GM18867 (cell line): Measurements from ENCODE around the gene ACVR1C.
"Not testable (repeated sequence)": the region's sequence is repeated elsewhere in the genome, so short reads cannot be mapped to it uniquely, and the experiment has no call there.

ENCODE experiments used
- ATAC-seq: cut with Tn5 transposase; IDR thresholded peaks from one replicate; pipeline ENCODE4 v1.9.1; 2021; ENCODE audit warnings: mild to moderate bottlenecking, moderate library complexity; ENCODE audit not compliant: unreplicated experiment

Gene ACVR1C

DNA sequence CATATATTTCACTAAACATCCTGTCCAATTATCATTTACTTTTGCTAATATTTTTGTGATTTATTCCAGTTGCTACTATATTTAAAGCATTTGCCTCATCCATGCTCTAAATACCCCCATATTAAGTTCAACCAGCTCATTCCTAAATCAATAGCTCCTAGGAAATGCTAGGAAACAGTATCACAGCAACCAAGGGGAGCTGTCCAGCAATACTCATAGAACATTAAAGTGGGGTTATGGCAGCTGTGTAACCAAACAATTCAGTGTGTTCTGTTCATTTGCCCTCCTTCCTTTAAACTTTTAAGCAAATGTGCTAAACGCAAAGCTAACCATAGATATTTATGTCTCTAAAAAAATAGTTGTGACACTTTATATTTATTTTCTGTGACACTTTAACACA, 41.1 kb downstream of the ACVR1C start:
- no peak for ATAC-seq

DNA sequence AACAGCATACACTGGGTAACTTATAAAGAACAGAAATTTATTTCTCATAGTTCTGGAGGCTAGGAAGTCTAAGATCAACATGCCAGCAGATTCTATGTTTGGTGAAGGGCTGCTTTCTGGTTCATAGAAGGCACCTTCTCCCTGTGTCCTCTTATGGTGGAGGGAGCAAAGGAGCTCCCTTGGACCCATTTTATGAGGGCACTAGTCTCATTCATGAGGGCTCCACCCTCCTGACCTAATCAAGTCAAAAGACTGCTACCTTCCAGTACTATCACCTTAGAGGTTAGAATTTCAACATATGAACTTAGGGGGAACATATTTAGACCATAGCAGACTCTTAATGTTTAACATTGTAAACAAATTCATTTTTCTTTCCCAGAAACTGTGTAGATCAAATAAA, 54.5 kb downstream of the ACVR1C start:
- no peak for ATAC-seq

DNA sequence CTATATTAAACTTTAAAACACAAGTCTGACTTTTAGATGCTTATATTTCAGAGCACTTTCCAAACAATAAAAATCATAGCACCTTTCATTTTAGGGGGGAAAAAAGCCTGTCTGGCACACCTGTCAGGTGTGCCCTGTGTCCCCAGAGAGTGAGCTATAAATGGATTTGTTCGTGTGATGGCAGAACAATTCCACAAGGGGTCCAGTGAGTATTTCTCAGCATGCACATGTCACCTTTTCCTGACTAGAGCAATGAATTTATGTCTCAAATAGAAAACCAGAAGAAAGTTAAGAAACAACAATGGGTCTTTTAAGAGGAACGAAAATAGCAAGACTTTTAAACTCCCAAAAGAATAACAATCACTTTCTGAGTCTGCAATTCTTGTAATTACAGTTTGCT, 55.9 kb downstream of the ACVR1C start:
- ATAC-seq, result peak; percentile 70

DNA sequence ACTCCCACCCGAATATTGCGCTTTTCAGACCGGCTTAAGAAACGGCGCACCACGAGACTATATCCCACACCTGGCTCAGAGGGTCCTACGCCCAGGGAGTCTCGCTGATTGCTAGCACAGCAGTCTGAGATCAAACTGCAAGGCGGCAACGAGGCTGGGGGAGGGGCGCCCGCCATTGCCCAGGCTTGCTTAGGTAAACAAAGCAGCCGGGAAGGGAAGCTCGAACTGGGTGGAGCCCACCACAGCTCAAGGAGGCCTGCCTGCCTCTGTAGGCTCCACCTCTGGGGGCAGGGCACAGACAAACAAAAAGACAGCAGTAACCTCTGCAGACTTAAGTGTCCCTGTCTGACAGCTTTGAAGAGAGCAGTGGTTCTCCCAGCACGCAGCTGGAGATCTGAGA, 62.0 kb downstream of the ACVR1C start:
- not testable (repeated sequence) for ATAC-seq

DNA sequence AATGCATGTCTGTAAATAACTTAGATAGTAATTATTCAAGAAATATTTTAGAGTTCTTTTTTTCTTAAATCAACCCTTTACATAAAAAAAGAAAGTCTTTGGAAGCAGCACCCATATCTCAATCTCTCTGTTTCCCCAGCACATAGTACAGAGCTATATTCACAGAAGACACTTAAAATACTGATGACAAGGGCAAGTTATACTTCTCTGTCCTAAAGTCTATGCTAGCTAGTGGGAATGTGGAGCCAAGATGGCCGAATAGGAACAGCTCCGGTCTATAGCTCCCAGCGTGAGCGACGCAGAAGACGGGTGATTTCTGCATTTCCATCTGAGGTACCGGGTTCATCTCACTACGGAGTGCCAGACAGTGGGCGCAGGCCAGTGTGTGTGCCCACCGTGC, 62.6 kb downstream of the ACVR1C start:
- ATAC-seq, result not testable (repeated sequence)

DNA sequence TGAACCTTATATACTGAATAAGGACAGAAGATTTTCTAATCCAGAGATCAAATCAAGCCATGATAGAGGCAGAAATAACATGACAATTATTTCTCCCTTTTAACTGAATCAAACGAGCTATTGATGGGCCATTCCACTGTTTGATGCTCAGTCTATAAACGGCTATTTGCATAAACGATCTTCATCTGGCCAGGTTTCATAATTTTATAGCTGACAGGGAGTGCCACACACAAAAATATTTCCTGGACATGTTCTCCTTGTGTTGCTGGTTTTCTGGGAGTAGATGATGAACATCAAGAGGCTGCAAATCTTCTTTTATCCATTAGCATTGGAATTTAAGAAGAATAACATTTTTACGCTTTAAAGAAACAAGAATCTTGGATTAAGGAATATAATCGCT, 63.1 kb downstream of the ACVR1C start:
- ATAC-seq, result no peak

DNA sequence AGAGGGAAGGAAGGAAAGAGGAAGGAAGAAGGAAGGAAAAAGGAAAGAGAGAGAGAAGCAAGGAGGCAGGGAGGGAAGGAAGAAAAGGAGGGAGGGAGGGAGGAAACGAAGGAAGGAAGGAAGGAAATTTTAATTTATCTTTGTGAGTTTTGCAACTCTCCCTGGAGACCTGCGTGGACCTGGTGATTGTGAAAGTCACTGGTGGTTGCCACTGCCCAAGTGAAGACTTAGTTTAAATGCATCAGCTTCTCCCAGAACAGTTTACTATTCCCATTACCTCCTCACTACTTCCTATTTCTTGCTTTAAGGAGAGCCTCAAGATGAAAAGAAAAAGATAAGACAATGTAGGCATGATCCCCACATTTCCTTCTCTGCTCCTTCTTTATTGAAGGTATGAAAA, 68.8 kb downstream of the ACVR1C start:
- no peak for ATAC-seq

DNA sequence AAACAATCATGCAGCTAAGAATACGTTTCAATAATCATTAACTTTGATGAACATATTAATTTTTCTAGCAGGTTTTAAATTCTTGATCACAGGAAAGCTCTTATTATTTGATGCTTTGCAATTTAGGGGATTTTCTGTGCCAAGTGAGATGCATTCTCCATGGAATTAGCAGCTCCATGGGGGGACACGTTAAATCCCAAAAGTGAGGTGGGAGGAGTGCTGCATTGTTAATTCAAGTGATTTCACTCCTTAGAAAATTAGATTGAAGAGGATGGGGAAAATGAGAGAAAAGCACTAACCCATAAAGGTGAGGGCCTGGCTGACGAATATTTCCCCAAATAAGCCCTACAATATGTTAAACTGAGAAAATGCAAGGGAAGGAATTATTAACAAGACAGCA, 69.2 kb downstream of the ACVR1C start:
- no peak for ATAC-seq

DNA sequence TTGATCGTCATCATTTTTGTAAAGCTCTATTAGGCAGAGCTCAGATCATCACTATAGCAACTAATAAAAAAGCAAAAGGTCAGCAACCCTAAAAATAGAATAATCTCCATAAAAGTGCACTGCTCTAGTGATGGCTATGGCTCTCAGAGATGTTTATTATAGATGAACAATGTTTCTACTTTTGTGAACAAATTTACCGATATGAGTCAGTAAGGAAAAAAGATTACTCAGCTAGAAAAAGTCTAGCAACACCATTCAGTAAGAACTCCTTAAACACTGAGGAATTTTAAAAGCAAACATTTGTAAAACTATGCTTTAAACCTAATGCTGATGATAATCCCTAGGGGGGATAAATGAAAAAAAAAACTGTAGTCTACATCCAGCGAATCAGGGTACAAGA, 69.6 kb downstream of the ACVR1C start:
- no peak for ATAC-seq

DNA sequence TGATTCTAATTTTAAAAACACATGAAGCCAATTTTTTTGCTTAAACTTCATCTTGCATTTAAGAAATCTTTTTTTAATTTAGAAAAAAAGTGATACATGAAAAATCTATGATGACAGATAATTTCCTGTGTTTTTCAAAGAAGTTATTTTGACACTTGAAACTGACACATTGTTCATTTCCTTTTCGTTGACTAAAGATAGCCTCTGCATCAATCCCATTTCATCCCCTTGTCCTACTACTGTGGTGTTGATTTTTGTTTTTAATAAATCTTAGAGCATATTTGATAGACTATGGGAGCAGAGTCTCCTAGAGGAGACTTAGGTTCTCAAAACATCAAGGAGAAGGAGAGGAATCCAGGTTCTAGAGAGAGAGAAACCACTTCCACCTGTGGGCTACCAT, 70.9 kb downstream of the ACVR1C start:
- ATAC-seq, result no peak

DNA sequence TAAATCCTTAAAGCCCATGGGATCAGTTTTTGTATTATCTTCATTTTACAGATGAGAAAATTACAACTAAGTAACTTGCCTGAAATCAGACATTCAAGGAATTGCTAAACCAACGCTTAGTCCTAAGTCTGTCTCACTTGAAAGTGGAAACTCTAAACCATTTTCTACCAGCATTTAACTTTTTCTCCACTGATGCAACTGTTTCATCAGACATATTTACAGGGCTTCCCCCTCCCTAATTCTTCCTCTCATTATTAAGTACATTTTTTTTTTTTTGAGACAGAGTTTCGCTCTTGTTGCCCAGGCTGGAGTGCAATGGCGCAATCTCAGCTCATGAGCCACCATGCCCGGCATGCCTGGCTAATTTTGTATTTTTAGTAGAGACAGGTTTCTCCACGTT, 88.6 kb downstream of the ACVR1C start:
- no peak for ATAC-seq

DNA sequence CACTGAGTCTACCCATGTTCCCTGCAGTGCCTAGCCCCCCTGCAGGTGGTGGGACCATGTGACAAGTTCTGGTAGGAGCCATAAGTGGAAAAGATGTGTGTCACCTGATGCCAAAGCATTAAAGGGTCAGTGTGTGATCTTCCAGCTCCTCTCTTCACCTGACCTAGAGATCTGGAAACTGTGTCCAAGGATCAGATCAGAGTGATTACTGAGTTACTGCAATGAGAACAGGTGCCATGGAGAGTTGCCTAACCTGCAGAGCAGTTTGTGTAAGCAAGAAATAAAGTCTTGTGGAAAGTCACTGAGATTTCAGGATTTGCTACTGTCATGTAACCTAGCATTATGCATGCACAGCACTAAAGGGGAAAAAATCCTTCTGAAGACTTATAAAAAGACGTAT, 90.6 kb downstream of the ACVR1C start:
- no peak for ATAC-seq

DNA sequence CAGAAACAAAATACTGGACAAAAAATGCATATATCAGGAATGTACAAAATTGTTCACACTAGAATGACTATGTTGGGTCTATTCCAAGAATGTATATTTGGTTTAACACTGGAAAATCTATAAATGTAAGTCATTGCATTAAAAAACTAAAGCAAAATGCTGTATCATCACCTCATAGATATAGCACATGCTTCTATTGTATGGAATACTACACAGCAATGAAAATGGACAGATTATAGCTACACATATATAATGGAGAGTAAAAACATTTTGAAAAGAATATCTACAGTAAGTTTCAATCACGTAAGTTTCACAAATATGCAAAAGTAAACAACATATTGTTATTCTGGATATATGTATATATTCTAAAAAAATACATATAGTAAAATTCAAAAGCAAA, 91.8 kb downstream of the ACVR1C start:
- ATAC-seq, result no peak

DNA sequence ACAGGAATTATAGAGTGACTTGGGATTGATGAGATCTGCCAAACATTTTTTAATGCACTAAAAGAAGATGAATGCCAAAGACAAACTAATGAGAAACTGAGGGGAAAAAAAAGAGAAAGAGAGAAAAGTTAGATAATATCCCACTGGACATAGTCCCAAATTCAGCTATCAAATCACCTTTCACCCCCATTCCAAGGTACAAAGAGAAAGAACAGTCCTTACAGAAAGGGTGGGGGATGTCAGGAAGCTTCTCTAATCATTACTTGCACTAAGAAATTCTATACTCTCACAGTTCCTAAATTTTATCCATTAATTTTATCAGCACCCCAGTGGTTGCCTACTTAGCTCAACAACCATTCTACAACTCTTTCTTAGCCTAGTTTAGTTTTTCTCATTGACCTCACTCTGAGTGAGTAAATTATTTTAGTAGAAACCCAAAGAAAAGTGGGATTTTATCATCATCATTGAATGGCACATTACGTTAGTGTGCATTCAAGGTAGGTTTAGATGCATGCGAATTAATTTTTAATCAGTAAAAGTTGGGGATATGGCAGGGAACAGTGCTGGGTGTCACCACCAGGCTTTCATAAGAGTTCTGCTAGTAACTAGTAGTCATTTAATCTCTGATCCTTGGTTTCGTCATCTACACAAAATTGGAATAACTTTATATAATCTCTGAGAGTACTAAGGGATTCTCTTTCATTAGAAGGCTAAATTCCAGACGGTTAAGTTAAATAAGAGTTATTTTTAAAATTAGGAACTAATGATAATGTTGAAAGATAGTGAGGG, 99.5 kb downstream of the ACVR1C start:
- no peak for ATAC-seq

DNA sequence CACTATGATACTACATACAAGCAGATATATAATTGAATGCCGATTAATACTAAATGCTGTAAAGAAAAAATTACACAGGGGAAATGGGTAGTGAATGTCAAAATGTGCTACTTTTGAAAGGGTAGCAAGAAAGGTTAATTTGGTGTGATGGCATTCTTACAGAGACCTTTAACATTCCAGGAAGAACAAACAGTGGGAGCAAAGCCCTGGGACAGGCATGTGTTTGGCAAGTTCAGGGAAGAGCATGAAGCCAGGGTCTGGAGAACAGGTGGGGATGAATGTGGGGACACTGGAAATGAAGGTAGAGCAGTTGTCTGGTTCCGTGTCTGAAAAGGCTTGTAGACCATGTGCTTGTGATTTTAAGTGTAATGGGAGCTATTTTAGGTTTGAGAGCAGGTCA, 102.6 kb downstream of the ACVR1C start:
- no peak for ATAC-seq

DNA sequence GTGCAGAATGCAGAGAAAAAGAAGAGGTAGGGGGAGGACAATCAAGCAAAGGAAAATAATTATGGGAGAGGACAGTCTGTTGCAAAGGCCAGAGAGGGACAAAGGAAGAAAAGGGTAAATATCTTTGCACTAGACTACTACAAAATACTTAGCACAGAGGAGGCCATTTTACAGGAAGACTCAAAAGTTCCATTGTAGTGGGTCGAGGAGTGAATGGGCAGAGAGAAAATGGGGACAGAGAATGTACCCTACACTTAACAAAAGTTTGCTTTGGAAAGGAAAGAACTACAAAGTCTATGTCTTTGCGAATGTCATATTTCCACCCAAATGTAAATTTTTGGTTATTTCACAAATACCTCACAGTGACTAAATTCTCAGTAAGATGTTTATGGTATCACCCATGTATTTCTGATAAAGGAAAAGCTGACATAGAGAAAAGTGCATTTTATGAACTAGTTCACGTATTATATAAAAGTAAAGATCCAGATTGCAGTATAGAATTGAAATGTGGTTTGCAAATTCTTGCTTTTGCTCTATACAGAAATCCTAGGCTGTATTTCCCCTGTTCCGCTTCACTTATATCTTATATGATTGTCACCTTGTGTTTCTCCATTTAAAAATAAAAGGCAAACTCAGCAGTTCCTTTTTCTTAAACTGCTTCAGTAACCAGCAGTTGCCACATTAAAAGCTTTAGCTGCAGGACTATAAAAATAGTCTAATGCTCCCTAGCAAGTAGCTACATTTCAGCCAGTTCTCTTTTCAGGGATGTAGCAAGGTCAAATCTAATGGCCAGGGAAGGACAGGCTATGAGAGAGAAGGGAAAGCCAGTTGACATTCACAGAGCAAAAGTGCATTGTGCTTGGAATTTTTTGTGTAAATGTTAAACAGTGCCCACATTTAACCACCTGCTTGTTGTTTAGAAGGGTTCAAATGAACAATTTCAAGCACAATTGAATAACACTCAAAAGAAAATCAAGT, 105.1 kb downstream of the ACVR1C start:
- ATAC-seq, result no peak

DNA sequence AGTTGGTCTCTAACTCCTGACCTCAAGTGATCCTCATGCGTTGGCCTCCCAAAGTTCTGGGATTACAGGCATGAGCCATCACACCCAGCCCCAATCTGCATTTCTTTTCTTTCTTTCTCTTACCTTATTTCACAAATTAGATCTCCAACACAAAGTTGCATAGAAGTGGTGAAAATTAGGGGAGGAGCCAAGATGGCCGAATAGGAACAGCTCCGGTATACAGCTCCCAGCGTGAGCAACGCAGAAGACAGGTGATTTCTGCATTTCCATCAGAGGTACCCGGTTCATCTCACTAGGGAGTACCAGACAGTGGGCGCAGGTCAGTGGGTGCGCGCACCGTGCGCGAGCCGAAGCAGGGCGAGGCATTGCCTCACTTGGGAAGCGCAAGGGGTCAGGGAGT, 113.7 kb downstream of the ACVR1C start:
- ATAC-seq, result not testable (repeated sequence)

DNA sequence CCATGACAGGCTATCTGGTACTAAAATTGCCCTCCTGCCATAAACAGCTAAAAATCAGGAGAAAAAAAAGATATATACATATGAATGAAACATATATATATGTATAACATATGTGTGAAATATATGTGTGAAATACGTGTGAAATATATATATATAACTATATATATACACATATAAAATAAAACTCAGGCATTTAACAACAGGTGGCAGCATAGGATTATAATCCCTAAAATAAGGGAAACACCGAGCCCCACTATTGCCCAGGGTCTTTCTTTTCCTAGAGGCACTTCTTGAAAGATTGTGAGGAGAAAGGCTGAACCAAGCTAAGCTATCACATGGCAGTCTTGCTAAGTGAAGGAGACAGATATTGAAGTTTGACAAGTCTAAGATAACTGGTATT, 118.9 kb downstream of the ACVR1C start:
- no peak for ATAC-seq

DNA sequence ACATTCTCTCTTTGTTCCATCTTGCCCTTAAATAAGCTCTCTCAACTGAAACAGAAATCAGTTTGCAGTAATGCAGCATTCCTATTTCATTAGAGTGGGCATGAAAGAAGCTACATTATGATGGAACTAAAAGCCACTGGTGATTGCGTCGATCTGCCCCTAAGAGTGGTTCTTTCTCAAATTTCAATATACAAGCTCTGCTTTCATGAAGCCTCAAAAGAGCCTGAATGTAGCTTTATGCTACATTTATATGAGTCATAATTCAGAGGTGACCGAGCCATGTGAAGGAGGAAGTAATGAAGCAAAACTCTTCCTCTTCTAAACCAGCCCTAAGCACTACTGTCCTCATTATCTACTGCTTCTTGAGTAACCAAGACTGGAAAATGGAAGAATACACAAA, 120.0 kb downstream of the ACVR1C start:
- ATAC-seq, result no peak

DNA sequence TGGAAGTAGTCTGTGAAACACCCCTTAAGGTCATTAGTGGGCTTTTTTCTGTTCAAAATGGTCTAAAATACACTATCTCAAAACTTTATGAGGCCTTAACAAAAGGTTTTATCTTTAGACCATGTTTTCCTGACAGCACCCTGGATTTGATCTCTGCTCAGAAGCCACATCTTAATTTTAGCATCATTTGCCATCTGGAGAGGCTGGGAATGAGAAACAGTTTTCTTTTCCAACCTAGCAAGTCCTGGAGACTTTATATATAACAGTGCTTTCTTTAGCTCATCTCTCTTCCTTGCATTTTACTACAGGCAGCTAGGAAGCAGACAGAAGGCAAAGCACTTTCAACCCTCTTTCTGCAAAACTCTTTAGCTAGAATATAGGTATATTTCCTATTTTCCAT, 122.1 kb downstream of the ACVR1C start:
- ATAC-seq, result no peak

DNA sequence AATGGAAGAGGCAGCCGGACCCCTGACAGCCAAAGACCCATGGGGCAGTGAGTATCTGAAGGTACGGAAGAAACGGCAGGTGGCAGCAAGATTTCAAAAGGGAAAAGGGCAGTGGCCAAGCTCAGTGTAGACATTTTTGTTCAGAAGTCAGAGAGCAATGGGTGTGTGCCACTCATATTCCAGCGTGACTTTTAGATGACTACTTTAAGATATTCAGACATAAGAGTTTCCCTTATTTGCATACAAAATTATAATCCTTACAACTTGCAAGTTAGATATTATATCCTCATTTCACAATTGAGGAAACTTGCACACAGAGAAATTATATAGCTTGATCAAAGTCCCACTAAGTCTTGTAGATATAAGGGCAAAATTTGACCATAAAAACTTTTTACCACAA, 124.0 kb downstream of the ACVR1C start:
- no peak for ATAC-seq

DNA sequence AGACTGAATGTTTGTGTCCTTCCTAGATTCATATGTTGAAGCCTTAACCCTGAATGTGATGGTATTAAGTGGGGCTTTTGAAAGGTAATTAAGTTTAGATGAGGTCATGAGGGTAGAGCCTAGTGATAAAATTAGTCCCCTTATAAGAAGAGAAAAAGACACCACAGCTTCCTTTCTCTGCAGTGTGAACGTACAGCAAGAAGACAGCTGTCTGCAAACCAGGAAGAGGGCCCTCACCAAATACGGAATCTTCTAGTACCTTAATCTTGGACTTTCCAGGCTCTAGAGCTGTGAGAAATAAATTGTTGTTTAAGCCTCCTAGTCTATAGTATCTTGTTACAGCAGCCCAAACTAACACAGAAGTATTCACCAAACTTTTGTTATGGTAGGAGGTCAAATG, 127.6 kb downstream of the ACVR1C start:
- ATAC-seq, result no peak
